Hepatocyte (in vitro differentiated cells): Measurements from ENCODE around the gene KDELR1.
"Not testable (repeated sequence)": the region's sequence is repeated elsewhere in the genome, so short reads cannot be mapped to it uniquely, and the experiment has no call there.

ENCODE experiments used
- CTCF ChIP-seq: fragments of 200-600 bp; sonication (generic); IDR thresholded peaks from 2 replicates; pipeline ENCODE4 v1.5.1; 2016; ENCODE audit warnings: antibody characterized with exemption, mild to moderate bottlenecking; ENCODE audit not compliant: poor library complexity
- EZH2phosphoT487 ChIP-seq: fragments of 200-600 bp; sonication (generic); IDR thresholded peaks from one replicate; pipeline ENCODE4 v1.6.1; 2018; ENCODE audit warnings: antibody characterized with exemption, mild to moderate bottlenecking, low read depth, moderate library complexity; ENCODE audit not compliant: unreplicated experiment, severe bottlenecking

GRCh38 chr19:48392006-48392344 is 624 bp upstream of the KDELR1 start:
- not testable (repeated sequence) for TF ChIP-seq CTCF, EZH2phosphoT487
